GM21723 (cell line): ENCODE results near the gene SLC13A3.

Experiments
- ATAC-seq: cut with Tn5 transposase; IDR thresholded peaks from one replicate; pipeline ENCODE4 v1.9.1; 2021; ENCODE audit warnings: mild to moderate bottlenecking, moderate library complexity; ENCODE audit not compliant: unreplicated experiment

Gene SLC13A3

DNA sequence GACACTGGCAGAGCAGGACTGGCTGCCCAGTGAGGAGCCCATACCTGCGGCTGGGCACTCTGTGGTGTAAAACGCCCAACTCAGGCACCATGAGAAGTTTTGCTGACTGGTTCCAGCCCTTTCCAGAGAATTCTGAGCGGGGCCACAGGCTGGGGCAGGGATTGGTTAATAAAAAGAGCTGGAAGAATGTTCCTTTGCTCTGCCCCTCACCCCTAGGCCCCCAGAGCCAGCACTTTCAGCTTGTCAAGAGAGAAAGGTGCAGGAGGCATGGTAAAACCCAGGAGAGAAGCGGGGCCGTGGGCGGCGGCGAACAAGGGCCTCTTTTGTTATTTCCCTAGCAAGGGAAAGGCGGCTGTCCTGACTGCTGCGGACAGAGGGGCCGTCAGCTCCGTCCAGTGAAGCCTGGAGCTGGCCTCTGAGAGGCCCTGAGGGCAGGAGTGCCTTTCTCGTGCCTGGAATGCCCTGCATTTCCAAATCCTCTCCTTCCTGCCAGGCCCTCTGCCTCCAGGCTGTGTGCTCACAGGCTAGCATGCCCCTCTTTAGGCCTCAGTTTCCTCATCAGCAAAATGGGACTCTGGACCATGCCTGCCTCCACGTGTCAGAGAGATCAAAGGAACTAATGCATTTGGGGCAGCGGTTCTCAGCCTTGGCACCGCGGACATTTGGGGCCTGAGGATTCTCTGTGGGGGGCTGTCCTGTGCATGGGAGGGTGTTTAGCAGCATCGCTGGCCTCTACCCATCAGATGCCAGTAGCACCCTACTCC, 12.9 kb downstream of the SLC13A3 start:
- ATAC-seq, result no peak

DNA sequence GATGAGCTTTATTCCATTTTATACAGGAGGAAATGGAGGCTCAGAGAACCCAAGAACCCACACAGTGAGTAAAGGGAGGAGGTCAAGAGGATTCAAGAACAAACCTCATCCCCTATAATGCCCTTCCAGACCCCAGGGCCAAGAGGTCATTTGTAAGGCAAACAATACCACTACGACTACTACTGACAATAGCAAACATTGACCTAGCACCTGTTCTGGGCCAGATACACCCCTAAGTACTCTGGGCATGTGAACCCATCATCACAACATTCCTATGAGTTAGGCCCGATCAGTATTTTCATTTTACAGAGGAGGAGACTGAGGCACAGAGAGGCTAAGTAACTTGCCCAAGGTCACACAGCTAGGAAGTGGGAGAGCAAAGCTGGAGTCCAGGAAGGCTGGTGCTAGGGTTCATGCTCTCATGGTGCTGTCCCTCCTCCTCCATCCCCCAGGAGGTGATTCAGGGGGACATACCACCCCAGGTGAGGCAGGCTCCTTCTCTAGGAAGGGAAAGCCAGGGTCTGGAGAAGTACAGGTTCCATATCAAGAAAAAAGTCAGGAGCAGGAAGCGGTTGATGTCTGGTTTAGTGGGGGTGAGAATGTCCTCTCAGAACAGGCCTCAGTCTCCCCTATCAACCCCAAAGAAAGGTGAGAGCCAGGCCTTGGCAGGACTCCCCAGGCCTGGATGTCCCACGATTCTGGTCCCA, 13.7 kb downstream of the SLC13A3 start:
- no peak for ATAC-seq

GRCh38 chr20:46637020-46637419, 14.2 kb downstream of the SLC13A3 start:
- ATAC-seq, result no peak

GRCh38 chr20:46636514-46636913, 14.7 kb downstream of the SLC13A3 start:
- ATAC-seq, result no peak

DNA sequence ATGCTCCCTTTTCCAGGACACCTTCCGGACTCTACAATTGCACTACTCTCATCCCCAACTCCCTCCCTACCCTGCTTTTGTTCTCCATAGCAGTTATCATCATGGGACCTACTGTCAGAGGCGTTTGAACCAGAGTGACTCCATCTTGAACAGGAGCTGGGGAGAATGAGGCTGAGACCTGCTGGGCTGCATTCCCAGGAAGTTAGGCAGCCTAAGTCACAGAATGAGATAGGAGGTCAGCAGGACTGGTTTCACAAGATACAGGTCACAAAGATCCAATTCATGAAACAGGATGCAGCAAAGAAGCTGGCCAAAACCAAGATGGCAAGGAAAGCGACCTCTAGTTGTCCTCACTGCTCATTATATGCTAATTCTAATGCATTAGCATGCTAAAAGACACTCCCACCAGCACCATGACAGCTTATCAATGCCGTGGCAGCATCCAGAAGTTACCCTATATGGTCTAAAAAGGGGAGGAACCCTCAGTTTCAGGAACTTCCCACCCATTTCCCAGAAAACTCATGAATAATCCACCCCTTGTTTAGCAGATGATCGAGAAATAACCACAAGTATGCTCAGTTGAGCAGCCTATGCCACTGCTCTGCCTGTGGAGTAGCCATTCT, 15.6 kb downstream of the SLC13A3 start:
- no peak for ATAC-seq

DNA sequence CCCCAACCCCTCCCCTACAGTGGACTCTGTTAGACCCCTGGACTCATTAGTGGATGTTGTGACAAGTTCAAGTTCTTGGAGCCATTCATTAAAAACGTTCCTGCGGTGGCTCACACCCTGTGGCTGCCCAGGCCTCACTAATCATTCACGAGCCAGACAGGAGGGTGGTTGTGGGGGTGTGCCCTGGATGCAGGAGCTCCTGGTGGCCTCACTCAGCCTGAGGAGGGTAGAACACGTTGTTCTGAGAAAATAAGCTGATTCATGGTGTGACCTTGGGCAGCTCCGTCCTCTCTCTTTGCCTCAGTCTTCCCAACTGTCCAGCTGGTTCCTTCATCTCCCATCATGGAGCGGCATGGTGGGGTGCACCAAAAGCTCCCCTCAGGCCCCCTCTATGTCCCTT, 16.7 kb downstream of the SLC13A3 start:
- no peak for ATAC-seq

- ATAC-seq, result no peak
Measured at GRCh38 chr20:46631874-46632446, 19.3 kb downstream of the SLC13A3 start.

GRCh38 chr20:46631212-46631869, 19.9 kb downstream of the SLC13A3 start:
- ATAC-seq, result no peak

DNA sequence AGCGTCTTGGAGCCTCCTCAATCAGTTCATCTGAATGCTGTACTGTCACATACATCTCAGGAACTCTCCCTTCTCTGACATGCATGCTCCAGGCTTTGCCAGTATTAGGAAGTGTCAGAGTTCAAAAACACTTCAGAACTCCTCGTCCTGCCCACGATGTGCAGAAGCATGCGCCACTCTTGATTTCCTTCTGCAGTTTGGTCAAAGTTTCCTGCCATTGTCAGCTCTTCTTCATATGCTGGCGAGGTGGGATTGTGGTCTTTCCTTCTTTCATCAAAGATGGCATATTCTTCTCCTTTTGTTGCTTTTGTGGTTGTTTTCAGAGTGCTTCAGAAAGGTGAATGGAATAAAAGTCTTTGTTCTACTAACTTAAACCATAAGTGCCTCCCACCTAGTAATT, 21.0 kb downstream of the SLC13A3 start:
- no peak for ATAC-seq

- no peak for ATAC-seq
Measured at GRCh38 chr20:46629341-46629740, 21.9 kb downstream of the SLC13A3 start.

- ATAC-seq, result no peak
Measured at GRCh38 chr20:46627234-46627633, 24.0 kb downstream of the SLC13A3 start.

DNA sequence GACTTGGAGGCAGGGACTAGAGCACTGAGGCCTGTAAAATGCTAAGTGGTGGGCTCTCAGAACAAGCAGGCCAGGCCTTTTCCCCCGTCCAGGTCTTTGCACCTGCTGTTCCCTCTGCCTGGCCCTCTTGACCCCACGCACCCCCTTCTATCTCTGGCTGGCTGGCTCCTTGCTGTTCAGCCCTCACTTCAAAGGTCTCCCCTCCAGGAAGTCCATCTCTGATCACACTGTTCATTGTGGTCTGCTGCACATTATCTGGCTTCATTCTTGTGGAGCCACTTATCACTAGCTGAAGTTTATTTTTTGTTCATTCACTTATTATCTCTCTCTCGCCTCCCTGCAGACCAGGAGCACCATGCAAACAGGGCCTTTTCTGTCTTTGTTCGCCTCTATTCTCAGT, 24.5 kb downstream of the SLC13A3 start:
- no peak for ATAC-seq

GRCh38 chr20:46625875-46626373, 25.3 kb downstream of the SLC13A3 start:
- no peak for ATAC-seq

- ATAC-seq, result no peak
Measured at GRCh38 chr20:46624946-46625345, 26.3 kb downstream of the SLC13A3 start.

DNA sequence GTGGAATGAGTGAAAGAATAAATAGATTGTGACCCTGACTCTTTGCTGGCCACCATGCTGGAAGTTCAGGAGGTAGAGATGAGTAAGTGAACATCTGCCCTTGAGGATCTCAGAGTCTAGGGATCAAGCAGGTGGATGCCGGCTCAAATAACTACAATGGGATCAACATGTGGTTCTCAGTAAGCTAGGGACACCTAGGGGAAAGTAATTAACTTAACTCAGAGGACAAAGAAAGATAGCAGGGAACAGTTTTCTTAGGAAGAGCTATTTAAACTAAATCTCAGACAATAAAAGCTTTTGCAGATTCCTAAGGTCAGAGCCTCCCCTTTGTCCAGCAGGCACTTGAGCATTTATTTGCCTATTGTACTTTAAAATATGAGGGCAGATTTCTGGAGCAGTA, 29.1 kb downstream of the SLC13A3 start:
- no peak for ATAC-seq

GRCh38 chr20:46621492-46621891, 29.8 kb downstream of the SLC13A3 start:
- ATAC-seq, result no peak

DNA sequence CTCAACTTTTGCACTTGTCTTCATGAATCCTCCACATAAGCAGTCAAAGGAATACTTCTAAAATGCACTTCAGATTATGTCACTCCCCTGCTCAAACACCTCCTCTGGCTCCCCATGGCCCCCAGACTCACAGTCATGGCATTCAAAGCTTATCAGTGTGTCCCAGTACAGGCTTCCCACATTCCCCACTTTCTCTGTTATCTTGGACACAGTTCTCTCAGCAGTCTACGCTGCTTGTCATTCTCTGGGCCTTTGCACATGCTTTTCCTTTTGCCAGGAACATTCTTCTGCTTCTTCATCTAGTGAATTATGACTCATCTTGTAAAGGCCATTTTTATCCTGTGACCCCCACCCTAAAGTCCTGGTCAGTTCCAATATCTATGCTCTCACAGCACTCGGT, 31.8 kb downstream of the SLC13A3 start:
- no peak for ATAC-seq

- no peak for ATAC-seq
Measured at GRCh38 chr20:46618316-46619100, 32.8 kb downstream of the SLC13A3 start.

DNA sequence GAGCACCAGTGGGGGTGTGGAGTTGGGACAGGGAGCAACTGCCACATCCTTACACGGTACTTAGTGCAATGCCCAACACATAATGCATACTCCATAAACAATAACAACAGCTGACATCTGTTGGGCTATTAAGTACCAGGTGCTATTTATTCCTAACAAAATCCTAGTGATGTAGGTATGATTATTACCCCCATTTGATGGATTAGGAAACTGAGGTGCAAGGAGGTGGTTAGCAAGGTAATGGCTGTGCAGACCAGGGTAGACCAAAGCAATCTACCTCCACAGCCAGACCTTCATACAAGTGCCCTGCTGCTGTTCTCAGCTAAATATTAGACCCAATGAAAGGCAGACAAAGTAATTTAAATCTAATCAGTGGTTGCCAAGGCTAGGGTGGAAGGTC, 36.8 kb downstream of the SLC13A3 start:
- ATAC-seq, result no peak

- ATAC-seq, result no peak
Measured at GRCh38 chr20:46610145-46610544, 41.1 kb downstream of the SLC13A3 start.
